ENCODE data around the gene SLC38A2. TPM values are rescaled to one million over a fixed set of nuclear protein-coding genes. Genes with fewer than 3 reads are reported as not detected.

Gene SLC38A2
- total RNA-seq, 1 donor from 2014 or later: 421 TPM

GRCh38 chr12:46318037-46318436 is 54.5 kb downstream of the SLC38A2 start:
- no peak overlapping the region for H3K27ac Mint-ChIP-seq (ENCODE audit: unreplicated experiment)
- H4K20me1 ChIP-seq (ENCODE audit: insufficient read depth, low read length): no peaks in the 10 kb centered on the region
- DNase-seq (ENCODE audit: low read depth) (no peak), FAIRE-seq (no peak)
- no peak overlapping the region for H3K4me3 ChIP-seq (ENCODE audit: insufficient read depth, low read depth, low read length)
- no peaks in the 10 kb centered on the region for H3K27me3 ChIP-seq (ENCODE audit: insufficient read depth, low read length)
- no peak overlapping the region for H3K27ac ChIP-seq (ENCODE audit: low read depth, low read length)
- peaks cover 2% of the 10 kb centered on the region for H3K9me3 Mint-ChIP-seq (ENCODE audit: unreplicated experiment)
- TF ChIP-seq CTCF (IDR thresholded peaks at IDR 0.05; ENCODE audit: insufficient read depth, low read depth, low read length): no peak
- TF ChIP-seq EZH2 (IDR thresholded peaks at IDR 0.05; ENCODE audit: insufficient read depth, low read length): no peak
- no peaks in the 10 kb centered on the region for H3K36me3 Mint-ChIP-seq (ENCODE audit: low read depth, unreplicated experiment)
- H3K9me3 ChIP-seq (ENCODE audit: insufficient read depth, low read depth, low read length): no peaks in the 10 kb centered on the region
- H3K4me1 ChIP-seq (ENCODE audit: insufficient read depth, low read length): no peaks in the 10 kb centered on the region
- H3K36me3 ChIP-seq (ENCODE audit: insufficient read depth, low read length): no peaks in the 10 kb centered on the region
- no peak overlapping the region for H3K9ac ChIP-seq (ENCODE audit: low read length)
- no peaks in the 10 kb centered on the region for H3K79me2 ChIP-seq (ENCODE audit: insufficient read depth, low read length)
- H3K4me1 Mint-ChIP-seq (ENCODE audit: low read depth, unreplicated experiment): no peaks in the 10 kb centered on the region
- no peaks in the 10 kb centered on the region for H3K27me3 Mint-ChIP-seq (ENCODE audit: low read depth, unreplicated experiment)
- no peak overlapping the region for H3K4me3 Mint-ChIP-seq (ENCODE audit: unreplicated experiment)
- H3K4me2 ChIP-seq (ENCODE audit: low read length): no peak overlapping the region
- no peak overlapping the region for H2AFZ ChIP-seq (ENCODE audit: low read depth, low read length)

Other genes starting within 250 kb of the SLC38A2 start
- gene SLC38A1, start 103.7 kb downstream of the SLC38A2 start, total RNA-seq: 141 and 160 TPM in 2 replicates